M059J (cell line): Measurements from ENCODE around the gene GPR155. TPM values are rescaled to one million over a fixed set of nuclear protein-coding genes. Genes with fewer than 3 reads are reported as not detected.
"Not testable (repeated sequence)": the region's sequence is repeated elsewhere in the genome, so short reads cannot be mapped to it uniquely, and the experiment has no call there.

ENCODE experiments used
- DNase-seq: peaks from one replicate; pipeline ENCODE4 v3.0.0-alpha.2; 2012; ENCODE audit warnings: low read depth
- total RNA-seq: library from RNA; depleted of rRNA; stranded (reverse); fragments of >200 nt; shearing (Covaris generic); gene quantifications from 2 replicates; pipeline ENCODE4 v1.2.3, GENCODE V29; 2014

GPR155 gene
- total RNA-seq, 1 experiment from 2014 or later: 2.5 TPM

DNA sequence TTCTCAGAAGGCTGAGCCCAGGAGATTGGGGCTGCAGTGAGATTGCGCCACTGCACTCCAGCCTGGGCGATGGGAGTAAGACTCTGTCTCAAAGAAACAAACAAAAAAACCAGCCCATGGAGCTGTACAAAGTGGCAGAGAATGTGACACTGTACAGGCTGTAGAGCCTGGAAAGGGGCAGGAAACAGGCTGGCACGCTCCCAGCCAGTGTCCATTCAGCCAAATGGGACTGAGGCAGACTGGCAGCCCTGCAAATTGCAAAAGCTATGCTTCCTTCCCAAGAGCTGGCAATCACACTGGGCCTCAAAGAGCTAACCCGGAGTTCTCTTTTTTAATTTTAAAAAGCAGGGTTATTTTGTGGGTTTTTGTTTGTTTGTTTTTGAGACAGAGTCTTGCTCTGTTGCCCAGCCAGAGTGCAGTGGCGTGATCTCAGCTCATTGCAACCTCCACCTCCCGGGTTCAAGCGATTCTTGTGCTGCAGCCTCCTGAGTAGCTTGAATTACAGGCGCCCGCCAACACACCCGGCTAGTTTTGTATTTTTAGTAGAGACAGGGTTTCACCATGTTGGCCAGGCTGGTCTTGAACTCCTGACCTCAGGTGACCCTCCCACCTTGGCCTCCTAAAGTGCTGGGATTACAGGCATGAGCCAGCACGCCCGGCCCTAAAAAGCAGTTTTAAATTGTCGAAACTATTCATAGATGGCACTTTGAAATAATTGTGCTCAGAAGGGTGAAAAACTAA, 48.5 kb downstream of the GPR155 start:
- DNase-seq: no peak

DNA sequence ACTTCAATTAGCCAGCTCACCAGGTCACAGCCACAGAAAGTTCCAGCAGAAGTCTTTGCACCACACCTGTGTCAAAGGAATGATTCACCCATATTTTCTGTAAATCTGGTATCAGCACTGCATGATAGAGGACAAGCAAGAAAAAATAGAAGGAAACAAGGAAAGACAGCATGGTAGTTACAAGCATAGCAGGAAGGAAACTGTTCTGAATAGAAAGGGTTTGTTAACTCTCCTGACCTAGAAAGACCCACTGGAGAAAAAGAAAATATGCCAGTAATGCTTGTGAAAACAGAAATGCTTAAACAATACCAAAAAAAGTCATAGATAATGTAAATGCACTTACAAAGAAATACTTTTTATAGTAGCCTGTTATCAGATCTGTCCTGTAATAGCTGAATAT, 50.5 kb downstream of the GPR155 start:
- DNase-seq: no peak

DNA sequence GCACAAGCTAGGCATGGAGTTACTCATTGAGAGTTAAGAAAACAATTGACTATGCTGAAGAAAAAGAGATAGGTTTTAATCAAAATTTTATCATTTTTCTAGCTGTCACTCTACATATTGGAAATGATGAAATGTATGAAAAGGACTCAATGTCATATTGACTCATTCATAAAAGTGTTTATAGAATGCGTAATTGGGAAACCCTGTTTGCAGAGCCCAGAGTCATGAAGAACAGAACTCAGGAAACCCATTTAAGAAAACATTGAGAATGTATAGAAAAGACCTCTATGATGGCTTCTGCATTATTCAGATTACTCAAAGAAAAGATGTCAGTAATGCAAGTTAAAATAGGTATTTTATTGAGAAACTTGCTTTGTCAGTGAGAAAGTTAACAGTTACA, 54.9 kb downstream of the GPR155 start:
- DNase-seq: no peak

DNA sequence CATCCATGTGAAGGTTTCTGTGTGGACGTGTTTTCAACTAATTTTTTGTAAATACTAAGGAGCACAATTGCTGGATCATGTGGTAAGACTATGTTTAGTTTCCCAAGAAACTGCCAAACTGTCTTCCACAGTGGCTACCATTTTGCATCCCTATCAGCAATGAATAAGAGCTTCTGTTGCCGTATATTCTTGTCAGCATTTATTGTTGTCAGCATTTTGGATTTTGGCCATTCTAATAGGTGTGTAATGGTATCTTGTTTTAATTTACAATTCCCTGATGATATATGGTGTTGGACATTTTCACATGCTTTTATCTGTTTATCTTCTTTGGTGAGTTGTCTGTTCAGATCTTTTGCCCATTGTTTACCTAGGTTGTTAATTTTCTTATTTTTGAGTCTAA, 56.8 kb downstream of the GPR155 start:
- DNase-seq: no peak

DNA sequence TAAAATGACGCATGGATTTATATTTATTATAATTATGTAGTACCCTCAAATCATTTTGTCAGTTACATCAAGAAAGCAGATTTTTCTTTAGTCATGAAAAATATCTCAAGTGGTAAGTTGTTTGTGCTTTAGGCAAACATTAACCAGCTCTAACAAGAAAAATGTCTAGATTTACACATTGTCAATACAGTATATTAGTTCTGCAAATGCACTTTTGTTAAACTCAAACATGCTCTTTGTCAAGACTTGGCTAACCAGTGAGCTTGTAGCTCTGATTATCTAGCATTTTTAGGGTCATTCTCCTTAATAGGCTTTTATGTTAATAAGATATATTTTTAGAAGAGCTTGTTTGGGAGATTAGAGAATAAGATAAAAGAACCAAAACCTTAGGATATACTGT, 58.6 kb downstream of the GPR155 start:
- DNase-seq: no peak

DNA sequence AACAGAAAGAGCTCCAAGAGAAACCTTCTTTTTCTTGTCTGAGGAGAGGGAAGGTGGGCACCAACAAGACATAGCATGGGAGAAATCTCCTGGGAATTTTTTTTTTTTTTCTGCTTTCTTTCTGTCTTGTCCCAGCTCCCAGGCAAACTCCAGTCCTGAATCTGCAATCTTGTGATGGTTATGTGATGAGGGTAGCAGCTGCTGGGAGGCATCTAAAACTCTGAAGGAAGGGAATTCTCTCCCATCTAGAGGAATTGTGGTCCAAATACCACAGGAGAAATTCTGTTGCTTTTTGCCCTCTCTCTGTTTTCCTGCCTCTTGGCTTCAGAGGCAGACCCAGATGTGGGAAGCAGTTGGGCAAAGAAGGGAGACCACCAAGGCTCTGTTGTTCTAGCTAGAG, 74.6 kb downstream of the GPR155 start:
- DNase-seq: no peak

DNA sequence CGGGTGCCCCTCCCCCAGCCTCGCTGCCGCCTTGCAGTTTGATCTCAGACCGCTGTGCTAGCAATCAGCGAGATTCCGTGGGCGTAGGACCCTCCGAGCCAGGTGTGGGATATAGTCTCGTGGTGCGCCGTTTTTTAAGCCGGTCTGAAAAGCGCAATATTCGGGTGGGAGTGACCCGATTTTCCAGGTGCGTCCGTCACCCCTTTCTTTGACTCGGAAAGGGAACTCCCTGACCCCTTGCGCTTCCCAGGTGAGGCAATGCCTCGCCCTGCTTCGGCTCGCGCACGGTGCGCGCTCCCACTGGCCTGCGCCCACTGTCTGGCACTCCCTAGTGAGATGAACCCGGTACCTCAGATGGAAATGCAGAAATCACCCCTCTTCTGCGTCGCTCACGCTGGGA, 76.8 kb downstream of the GPR155 start:
- not testable (repeated sequence) for DNase-seq

DNA sequence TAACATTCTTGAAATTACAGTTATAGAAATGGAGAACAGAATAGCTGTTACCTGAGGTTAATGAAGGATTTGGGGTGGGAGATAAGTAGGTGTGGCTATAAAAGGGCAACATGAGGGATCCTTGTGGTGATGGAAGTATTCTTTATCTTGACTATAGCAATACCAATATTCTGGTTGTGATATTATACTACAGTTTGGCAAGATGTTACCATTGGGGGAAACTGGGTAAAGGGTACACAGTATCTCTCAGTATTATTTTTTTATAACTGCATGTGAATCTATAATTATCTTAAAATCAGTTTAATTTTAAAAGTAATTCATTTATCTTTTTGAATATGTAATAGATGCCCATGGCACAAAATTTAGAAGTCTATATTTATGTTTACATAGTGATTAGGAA, 83.2 kb downstream of the GPR155 start:
- DNase-seq: no peak

DNA sequence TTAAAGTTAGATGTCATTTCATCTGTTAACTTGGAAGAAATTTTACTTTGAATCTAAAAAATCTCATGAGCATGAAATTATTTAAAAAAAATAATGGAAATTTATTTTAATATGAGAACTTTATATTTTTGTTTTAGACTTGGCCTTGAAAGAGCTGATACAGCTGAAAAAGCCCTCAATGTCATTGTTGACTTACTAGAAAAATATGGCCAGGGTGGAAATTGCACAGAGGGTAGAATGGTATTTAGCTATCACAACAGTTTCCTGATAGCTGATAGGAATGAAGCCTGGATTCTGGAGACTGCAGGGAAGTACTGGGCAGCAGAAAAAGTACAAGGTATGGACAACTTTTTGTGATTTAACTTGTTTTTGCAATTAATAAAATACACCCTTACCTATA, 86.0 kb downstream of the GPR155 start:
- DNase-seq: no peak

DNA sequence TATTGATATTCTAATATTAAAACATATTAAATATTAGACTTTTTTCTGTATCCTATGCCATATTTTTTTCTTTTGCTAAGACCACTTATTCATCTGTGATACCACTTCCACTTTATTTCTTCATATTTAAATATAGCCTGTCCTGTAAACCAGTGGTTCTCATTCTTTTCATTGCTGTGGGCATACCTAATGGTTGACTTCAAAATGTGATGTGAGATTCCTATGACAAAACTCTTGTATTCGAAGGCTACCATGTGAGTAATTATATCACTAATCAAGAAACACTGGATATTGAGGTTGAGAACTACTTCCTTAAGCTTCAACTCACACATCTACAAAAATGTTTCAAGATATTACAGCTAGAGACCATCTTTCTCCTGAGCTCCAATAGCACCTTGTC, 87.7 kb downstream of the GPR155 start:
- DNase-seq: peak; percentile 3

DNA sequence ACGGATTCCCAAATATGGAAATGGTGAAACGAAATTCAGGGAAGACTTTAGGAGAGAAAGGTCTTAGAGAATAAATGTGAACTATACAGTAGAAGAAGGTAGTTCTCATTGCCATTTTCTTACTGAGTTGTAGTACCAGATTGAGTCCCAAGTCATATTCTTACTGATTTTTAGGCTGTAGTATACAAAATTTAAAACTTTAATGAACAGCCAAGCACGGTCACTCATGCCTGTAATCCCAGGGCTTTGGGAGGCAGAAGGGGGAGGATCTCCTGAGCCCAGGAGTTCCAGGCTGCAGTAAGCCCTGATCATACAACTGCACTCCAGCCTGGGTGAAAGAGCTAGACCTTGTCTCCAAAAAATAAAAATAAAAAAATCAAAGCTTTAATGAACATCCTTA, 89.1 kb downstream of the GPR155 start:
- DNase-seq: no peak

DNA sequence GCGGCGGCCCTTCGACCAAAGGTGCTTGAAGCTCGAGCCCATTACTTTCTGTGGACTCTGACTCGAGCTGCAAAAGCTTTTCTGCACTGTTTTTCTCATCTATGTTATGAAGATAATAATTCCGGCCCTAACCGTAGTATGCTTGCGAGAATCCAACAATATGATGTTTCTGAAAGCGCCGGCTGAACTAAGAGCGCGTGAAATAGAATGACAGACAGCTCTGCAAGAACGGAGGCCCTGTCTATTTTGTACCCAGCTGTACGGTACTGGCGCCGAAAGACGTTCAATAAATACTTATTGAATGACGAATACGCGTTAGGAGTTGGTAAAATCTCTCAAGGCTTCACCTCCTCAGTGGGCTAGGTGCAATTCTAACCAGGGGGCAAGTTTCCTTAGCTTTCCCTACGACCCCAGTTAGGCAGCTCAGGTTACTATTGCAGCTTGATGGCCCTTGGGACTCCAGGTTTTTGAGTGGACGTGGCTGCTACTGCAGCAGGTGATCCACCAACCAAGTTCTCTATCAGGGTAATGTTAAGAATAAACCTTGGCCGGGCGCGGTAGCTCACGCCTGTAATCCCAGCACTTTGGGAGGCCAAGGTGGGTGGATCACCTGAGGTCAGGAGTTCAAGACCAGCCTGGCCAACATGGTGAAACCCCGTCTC, 90.7 kb downstream of the GPR155 start:
- DNase-seq: peak; percentile 27

DNA sequence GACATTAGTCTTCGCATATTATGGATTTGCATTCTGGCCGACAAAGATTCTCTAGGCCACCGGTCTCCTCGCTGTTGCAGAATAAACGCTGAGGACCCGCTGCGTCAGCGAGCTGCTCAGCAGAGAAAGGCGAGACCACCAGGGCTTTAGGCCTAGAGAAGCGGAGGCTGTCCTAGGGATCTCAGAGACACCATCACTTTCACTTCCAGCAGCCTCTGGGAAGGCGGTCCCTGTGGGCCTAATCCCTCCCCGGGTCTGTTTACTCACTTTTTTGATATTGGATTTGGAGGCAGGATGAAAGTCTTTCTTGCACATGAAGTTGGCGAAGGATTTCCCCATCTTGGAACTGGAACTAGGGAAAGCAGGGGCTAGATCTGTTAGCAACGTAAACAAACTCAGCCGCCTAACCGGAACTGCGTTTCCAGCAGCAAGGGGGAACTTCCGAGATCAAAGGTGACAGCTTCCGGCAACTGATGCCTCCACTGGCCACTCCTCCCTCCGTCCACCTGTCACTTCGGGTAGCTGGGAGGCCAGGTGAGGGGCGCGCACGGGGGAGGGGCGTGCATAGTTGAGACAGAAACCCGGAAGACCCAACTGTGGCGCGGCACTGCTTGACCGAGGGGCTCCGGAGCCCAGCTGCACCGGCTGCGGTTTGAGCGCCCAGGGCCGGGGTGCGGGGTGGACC, 91.4 kb downstream of the GPR155 start, which contains the start of gene SCRN3:
Gene SCRN3, plus strand, starts transcription at position 447 of the 685 bp plus-strand sequence. CDS start 2,554 bp downstream, outside the sequence.
- DNase-seq: peak; percentile 75

DNA sequence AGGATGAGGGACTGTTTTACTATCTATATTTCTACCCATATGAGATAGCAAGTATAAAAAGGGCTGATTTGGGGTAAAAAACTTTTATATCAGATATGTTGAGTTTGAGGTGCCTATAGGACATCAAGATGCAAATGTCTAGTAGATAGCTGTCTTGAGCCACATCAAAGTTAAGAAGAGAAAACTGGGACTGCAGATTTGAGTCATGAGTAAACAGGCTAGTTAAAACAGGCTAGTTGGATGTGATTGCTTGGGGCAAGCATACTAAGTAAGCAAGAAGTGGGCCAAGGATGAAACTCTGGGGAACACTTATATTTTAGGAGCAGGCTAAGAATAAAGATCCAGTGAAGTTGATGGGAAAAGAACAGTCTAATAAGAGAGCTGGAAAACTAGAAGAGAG, 94.1 kb downstream of the GPR155 start:
- DNase-seq: no peak

DNA sequence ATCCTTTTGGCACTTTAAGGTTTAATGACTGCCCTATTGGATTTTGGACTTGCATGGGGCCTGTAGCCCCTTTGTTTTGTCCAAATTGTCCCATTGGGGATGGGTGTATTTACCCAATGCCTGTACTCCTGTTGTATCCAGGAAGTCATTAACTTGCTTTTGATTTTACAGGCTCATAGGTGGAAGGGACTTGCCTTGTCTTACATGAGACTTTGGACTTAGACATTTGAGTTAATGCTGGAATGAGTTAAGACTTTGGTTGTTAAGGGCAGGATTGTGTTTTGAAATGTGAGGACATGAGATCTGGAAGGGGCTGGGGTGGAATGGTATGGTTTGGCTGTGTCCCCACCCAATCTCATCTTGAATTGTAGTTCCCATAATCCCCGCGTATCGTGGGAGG, 96.5 kb downstream of the GPR155 start:
- not testable (repeated sequence) for DNase-seq

DNA sequence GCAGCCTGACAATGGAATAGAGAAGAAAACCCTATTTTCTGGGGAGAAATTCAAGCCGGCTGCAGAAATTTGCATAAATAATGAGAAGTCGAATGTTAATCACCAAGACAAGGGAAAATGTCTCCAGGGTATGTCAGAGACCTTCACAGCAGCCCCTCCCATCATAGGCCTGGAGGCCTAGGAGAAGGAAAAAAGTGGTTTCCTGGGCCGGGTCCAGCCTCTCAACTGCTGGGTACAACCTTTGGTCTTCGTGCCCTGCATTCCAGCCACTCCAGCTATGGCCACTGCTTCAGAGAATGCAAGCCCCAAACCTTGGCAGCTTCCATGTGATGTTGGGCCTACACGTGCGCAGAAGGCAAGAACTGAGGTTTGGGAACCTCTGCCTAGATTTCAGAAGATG, 97.3 kb downstream of the GPR155 start:
- DNase-seq: no peak

DNA sequence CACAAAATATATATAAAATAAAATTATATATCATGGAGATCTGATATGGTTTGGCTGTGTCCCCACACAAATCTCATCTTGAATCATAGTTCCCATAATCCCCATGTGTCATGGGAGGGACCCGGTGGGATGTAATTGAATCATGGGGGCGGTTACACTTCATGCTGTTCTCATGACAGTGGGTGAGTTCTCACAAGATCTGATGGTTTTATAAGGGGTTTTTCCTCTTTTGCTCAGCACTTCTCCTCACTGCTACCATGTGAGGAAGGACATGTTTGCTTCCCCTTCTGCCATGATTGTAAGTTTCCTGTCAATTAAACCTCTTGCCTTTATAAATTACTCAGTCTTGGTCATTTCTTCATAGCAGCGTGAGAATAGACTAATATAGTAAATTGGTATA, 98.1 kb downstream of the GPR155 start:
- not testable (repeated sequence) for DNase-seq

DNA sequence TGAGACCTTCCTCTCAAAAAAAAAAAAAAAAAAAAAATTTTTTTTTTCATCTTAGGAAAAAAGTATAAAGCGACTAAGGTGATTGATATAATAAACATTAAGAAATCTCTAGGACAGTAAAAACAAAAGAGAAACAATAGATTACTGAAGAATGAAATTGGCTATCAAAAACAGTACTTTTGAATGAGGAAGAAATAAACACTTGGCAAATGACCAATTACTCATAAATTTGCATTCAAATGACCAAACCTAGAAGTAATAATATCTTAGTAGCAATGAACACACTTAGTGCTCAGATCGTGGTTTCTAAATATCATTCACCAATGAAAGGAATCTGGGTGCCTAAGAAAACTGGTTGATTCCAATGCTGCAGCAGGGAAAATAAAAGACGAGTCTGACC, 101.6 kb downstream of the GPR155 start:
- DNase-seq: no peak

DNA sequence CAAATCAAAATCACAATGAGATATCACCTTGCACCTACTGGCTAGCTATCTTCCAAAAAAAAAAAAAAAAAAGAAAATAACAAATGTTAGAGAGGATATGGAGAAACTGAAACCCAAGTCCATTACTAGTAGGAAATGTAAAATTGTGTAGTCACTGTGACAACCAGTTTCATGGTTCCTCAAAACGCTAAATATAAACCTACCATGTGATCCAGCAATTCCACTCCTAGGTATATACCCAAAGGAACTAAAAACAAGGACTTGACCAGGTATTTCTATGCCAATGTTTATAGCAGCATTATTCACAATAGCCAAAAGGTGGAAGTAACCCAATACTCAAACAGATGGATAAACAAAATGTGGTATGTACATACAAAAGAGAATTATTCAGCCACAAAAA, 103.0 kb downstream of the GPR155 start:
- DNase-seq: no peak
